T-cell (primary cell): Measurements from ENCODE around the gene LMAN2L. TPM values are rescaled to one million over a fixed set of nuclear protein-coding genes. Genes with fewer than 3 reads are reported as not detected.

Source experiments
- ATAC-seq, 4 experiments: fragments of 200-7000 bp in 3 of 4; fragments of 150-1000 bp in 1 of 4; cut with Tn5 transposase; replicated peaks in 1 of 4; 1 replicate in 3 of 4; 2 replicates in 1 of 4; pipeline ENCODE4 v1.10.0; 2021; ENCODE audit warnings: moderate library complexity in 3 of 4, mild to moderate bottlenecking in 2 of 4, moderate number of reproducible peaks in 1 of 4
- CTCF ChIA-PET, 2 donors: fragments of 300-600 bp; sonication (Branson Sonifier 250); formaldehyde crosslinking; loops; one replicate each; lab custom pipeline; 2022; ENCODE audit warnings: antibody characterized with exemption in 2 of 2; lab: Charles Lee
- POLR2A ChIA-PET, 2 donors: fragments of 300-600 bp; sonication (Branson Sonifier 250); formaldehyde crosslinking; loops; one replicate each; lab custom pipeline; 2022; ENCODE audit warnings: antibody characterized with exemption in 2 of 2; lab: Charles Lee
- DNase-seq, 35 experiments: peaks; one replicate each; pipeline versions ENCODE4 v3.0.0 to v3.0.0-alpha.2; 2013 to 2023
- H3K27ac ChIP-seq: one replicate; pipeline ENCODE4 v1.5.1; 2013; ENCODE audit warnings: low read length
- H3K27me3 ChIP-seq, 2 experiments: replicated peaks in 1 of 2; 1 replicate in 1 of 2; 2 replicates in 1 of 2; pipeline versions ENCODE4 v1.6.1 to v1.7.0; 2013; ENCODE audit warnings: low read length in 1 of 2, mixed read lengths in 1 of 2; ENCODE audit not compliant: control insufficient read depth in 2 of 2, insufficient read depth in 2 of 2; ENCODE audit errors: extremely low read depth in 1 of 2
- H3K36me3 ChIP-seq, 2 donors: 1 replicate in 1 of 2; 2 replicates in 1 of 2; pipeline versions ENCODE4 v1.6.1 to v1.7.0; 2013; ENCODE audit warnings: low read length in 1 of 2; ENCODE audit not compliant: control insufficient read depth in 2 of 2, insufficient read depth in 1 of 2; ENCODE audit errors: extremely low read depth in 1 of 2
- H3K4me1 ChIP-seq, 2 experiments: 1 replicate in 1 of 2; 2 replicates in 1 of 2; pipeline versions ENCODE4 v1.6.1 to v1.7.0; 2013; ENCODE audit warnings: low read length in 2 of 2, mixed read lengths in 1 of 2; ENCODE audit not compliant: insufficient read depth in 2 of 2, control insufficient read depth in 1 of 2; ENCODE audit errors: extremely low read depth in 1 of 2
- H3K4me3 ChIP-seq, 2 donors: 1 replicate in 1 of 2; 2 replicates in 1 of 2; pipeline versions ENCODE4 v1.5.1 to v1.7.0; 2013; ENCODE audit warnings: mild to moderate bottlenecking in 2 of 2, low read length in 1 of 2, moderate library complexity in 1 of 2; ENCODE audit not compliant: control insufficient read depth in 1 of 2; ENCODE audit errors: extremely low read depth in 1 of 2
- H3K9me3 ChIP-seq: 2 replicates; pipeline ENCODE4 v1.7.0; 2013
- H3K27ac Mint-ChIP-seq, 2 donors: one replicate each; pipeline ENCODE4 v1.8.0; 2020 to 2021; ENCODE audit warnings: mild to moderate bottlenecking in 2 of 2, mixed read lengths in 2 of 2
- H3K27me3 Mint-ChIP-seq, 2 donors: one replicate each; pipeline ENCODE4 v1.8.0; 2021 to 2022; ENCODE audit warnings: mixed read lengths in 2 of 2
- H3K36me3 Mint-ChIP-seq: one replicate; pipeline ENCODE4 v1.8.0; 2021; ENCODE audit warnings: mixed read lengths
- H3K4me1 Mint-ChIP-seq, 3 donors: one replicate each; pipeline ENCODE4 v1.8.0; 2020 to 2022; ENCODE audit warnings: mixed read lengths in 3 of 3, mild to moderate bottlenecking in 1 of 3
- H3K4me3 Mint-ChIP-seq, 3 donors: one replicate each; pipeline ENCODE4 v1.8.0; 2020 to 2022; ENCODE audit warnings: mild to moderate bottlenecking in 3 of 3, mixed read lengths in 3 of 3, moderate library complexity in 3 of 3
- H3K9me3 Mint-ChIP-seq, 3 donors: one replicate each; pipeline ENCODE4 v1.8.0; 2020 to 2022; ENCODE audit warnings: mixed read lengths in 3 of 3
- WGBS: methylation state at CpG from one replicate; pipeline ENCODE4 v1.1.5; 2013; ENCODE audit warnings: missing lambda C conversion rate; ENCODE audit not compliant: insufficient coverage; 5-methylcytosine and 5-hydroxymethylcytosine counted together
- total RNA-seq, 35 experiments: library from RNA in 6 of 35; stranded (reverse) in 6 of 35; fragments of 120-200 nt in 1 of 35; gene quantifications; one replicate each; pipeline versions ENCODE4 v1.2.1 to v1.2.4 and lab custom pipeline; 2013 to 2026

The LMAN2L gene
- total RNA-seq, 5 donors from 2014 or later (not counting 1 experiment from before 2014, with no cell fraction given), result 4.7 to 8.9 (median 7.8) TPM

GRCh38 chr2:96757477-96757860 lies 17.6 kb upstream of the LMAN2L start:
- H3K9me3 ChIP-seq, result no peaks in the 10 kb centered on the region
- H3K4me3 ChIP-seq, result no peak overlapping the region
- no peaks in the 10 kb centered on the region for H3K36me3 ChIP-seq
- POLR2A ChIA-PET, result no interaction called here
- no peaks in the 10 kb centered on the region for H3K36me3 Mint-ChIP-seq
- DNase-seq (no peak), ATAC-seq (no peak)
- no peaks in the 10 kb centered on the region for H3K27me3 Mint-ChIP-seq
- H3K27ac Mint-ChIP-seq, result no peak overlapping the region
- H3K9me3 Mint-ChIP-seq, result no peaks in the 10 kb centered on the region
- no peak overlapping the region for H3K27ac ChIP-seq
- 97% methylated on average over 6 of the region's 6 CpGs for WGBS
- no peak overlapping the region for H3K4me3 Mint-ChIP-seq
- peaks cover 27 to 31% (median 28%) of the 10 kb centered on the region in 3 donors for H3K4me1 Mint-ChIP-seq
- H3K4me1 ChIP-seq, result peaks cover 16 to 32% of the 10 kb centered on the region in 2 experiments
- no peaks in the 10 kb centered on the region for H3K27me3 ChIP-seq
- CTCF ChIA-PET, result interaction anchor here in 1 of 2 donors (0.6 to 1.1 kb wide), 2 partner anchors 16 to 21 kb away, joined by 3 to 4 read pairs; no protein-coding TSS in a partner anchor

- Histone ChIP-seq H3K9me3 (no peaks in the 10 kb centered on the region), H3K4me3 (no peak overlapping the region), H3K27ac (no peak overlapping the region), H3K4me1 (peaks cover 11 to 27% of the 10 kb centered on the region in 2 experiments), H3K27me3 (no peaks in the 10 kb centered on the region), H3K36me3 (no peaks in the 10 kb centered on the region)
- H3K4me3 Mint-ChIP-seq, result no peak overlapping the region
- ATAC-seq (no peak), DNase-seq (no peak)
- H3K27ac Mint-ChIP-seq, result no peak overlapping the region
- no peaks in the 10 kb centered on the region for H3K9me3 Mint-ChIP-seq
- H3K27me3 Mint-ChIP-seq, result no peaks in the 10 kb centered on the region
- WGBS, result 85% methylated on average over 2 of the region's 5 CpGs
- H3K4me1 Mint-ChIP-seq, result peaks cover 21 to 26% (median 23%) of the 10 kb centered on the region in 3 donors
- POLR2A ChIA-PET, result interaction anchor here in 1 of 2 donors (0.6 kb wide), 1 partner anchor 50 kb away, joined by 3 read pairs; no protein-coding TSS in a partner anchor
- CTCF ChIA-PET, result interaction anchor here in 1 of 2 donors (1.1 kb wide), 1 partner anchor 20 kb away, joined by 3 read pairs; no protein-coding TSS in a partner anchor
- H3K36me3 Mint-ChIP-seq, result no peaks in the 10 kb centered on the region
These were observed 17.1 kb upstream of the LMAN2L start for GRCh38 chr2:96756788-96757476.

GRCh38 chr2:96754317-96754716 lies 14.5 kb upstream of the LMAN2L start:
- Histone ChIP-seq H3K9me3 (no peaks in the 10 kb centered on the region), H3K4me1 (peaks cover 0 to 5% of the 10 kb centered on the region in 2 experiments), H3K4me3 (no peak overlapping the region), H3K27ac (no peak overlapping the region), H3K27me3 (no peaks in the 10 kb centered on the region), H3K36me3 (no peaks in the 10 kb centered on the region)
- no peaks in the 10 kb centered on the region for H3K9me3 Mint-ChIP-seq
- CTCF ChIA-PET, result no interaction called here
- no peak overlapping the region for H3K4me3 Mint-ChIP-seq
- DNase-seq (no peak), ATAC-seq (no peak)
- no peak overlapping the region for H3K27ac Mint-ChIP-seq
- no peaks in the 10 kb centered on the region for H3K27me3 Mint-ChIP-seq
- peaks cover under 1 to 6% (median 1%) of the 10 kb centered on the region in 3 donors for H3K4me1 Mint-ChIP-seq
- no peaks in the 10 kb centered on the region for H3K36me3 Mint-ChIP-seq
- POLR2A ChIA-PET, result no interaction called here

GRCh38 chr2:96753661-96754282 lies 13.9 kb upstream of the LMAN2L start:
- Mint-ChIP-seq H3K36me3 (no peaks in the 10 kb centered on the region), H3K4me1 (peaks cover 0 to under 1% (median 0%) of the 10 kb centered on the region in 3 donors), H3K4me3 (no peak overlapping the region), H3K27ac (no peak overlapping the region), H3K9me3 (no peaks in the 10 kb centered on the region), H3K27me3 (no peaks in the 10 kb centered on the region)
- Histone ChIP-seq H3K4me1 (no peaks in the 10 kb centered on the region), H3K27ac (no peak overlapping the region), H3K9me3 (no peaks in the 10 kb centered on the region), H3K36me3 (no peaks in the 10 kb centered on the region), H3K27me3 (no peaks in the 10 kb centered on the region), H3K4me3 (no peak overlapping the region)
- ATAC-seq (no peak), DNase-seq (no peak)
- 73% methylated on average over 3 of the region's 7 CpGs for WGBS
- ChIA-PET POLR2A (no interaction called here), CTCF (no interaction called here)

- no peaks in the 10 kb centered on the region for H3K9me3 ChIP-seq
- H3K27me3 Mint-ChIP-seq, result no peaks in the 10 kb centered on the region
- H3K4me3 ChIP-seq, result no peak overlapping the region
- H3K36me3 Mint-ChIP-seq, result no peaks in the 10 kb centered on the region
- no peak overlapping the region for H3K27ac Mint-ChIP-seq
- POLR2A ChIA-PET, result no interaction called here
- no peak overlapping the region for H3K4me3 Mint-ChIP-seq
- H3K27ac ChIP-seq, result no peak overlapping the region
- WGBS, result 95% methylated on average over 3 of the region's 9 CpGs
- CTCF ChIA-PET, result no interaction called here
- no peaks in the 10 kb centered on the region for H3K27me3 ChIP-seq
- no peaks in the 10 kb centered on the region for H3K36me3 ChIP-seq
- no peak for DNase-seq
- ATAC-seq, result no peak
- H3K4me1 ChIP-seq, result no peaks in the 10 kb centered on the region
- no peaks in the 10 kb centered on the region for H3K9me3 Mint-ChIP-seq
- no peaks in the 10 kb centered on the region for H3K4me1 Mint-ChIP-seq
These were observed 11.9 kb upstream of the LMAN2L start for GRCh38 chr2:96751800-96752199.

- Histone ChIP-seq H3K27ac (no peak overlapping the region), H3K4me3 (no peak overlapping the region), H3K36me3 (no peaks in the 10 kb centered on the region), H3K4me1 (no peaks in the 10 kb centered on the region), H3K9me3 (no peaks in the 10 kb centered on the region), H3K27me3 (no peaks in the 10 kb centered on the region)
- CTCF ChIA-PET, result no interaction called here
- Mint-ChIP-seq H3K36me3 (no peaks in the 10 kb centered on the region), H3K4me1 (peaks cover 0 to 3% (median 2%) of the 10 kb centered on the region in 3 donors), H3K27me3 (no peaks in the 10 kb centered on the region), H3K27ac (no peak overlapping the region), H3K9me3 (no peaks in the 10 kb centered on the region), H3K4me3 (no peak overlapping the region)
- WGBS, result 69% methylated on average over 2 of the region's 6 CpGs
- DNase-seq (no peak), ATAC-seq (no peak)
- POLR2A ChIA-PET, result interaction anchor here in 1 of 2 donors (0.7 kb wide), 1 partner anchor 80 kb away, joined by 3 read pairs; no protein-coding TSS in a partner anchor
These were observed 7.3 kb upstream of the LMAN2L start for GRCh38 chr2:96747061-96747617.
